HCT116 (cell line): ENCODE data around the gene RBM20.

Source experiments
- CBX3 ChIP-seq: IDR thresholded peaks from 2 replicates; pipeline ENCODE4 v1.6.1; 2012; ENCODE audit warnings: low read depth
- POLR2AphosphoS5 ChIP-seq: IDR thresholded peaks from 2 replicates; pipeline ENCODE4 v1.6.1; 2011; ENCODE audit warnings: mild to moderate bottlenecking, low read depth, low read length, moderate library complexity
- TF ChIP-seq, protein P1 (sequence below), 3 experiments: fragments of 200-600 bp in 1 of 3; sonication (generic) in 1 of 3; IDR thresholded peaks in 2 of 3; conservative IDR thresholded peaks in 1 of 3; 2 replicates each; pipeline ENCODE4 v1.5.1; 2012 to 2017; ENCODE audit warnings: low read depth in 2 of 3, low read length in 2 of 3, antibody characterized with exemption in 1 of 3, borderline replicate concordance in 1 of 3, control low read depth in 1 of 3, mild to moderate bottlenecking in 1 of 3, mixed read lengths in 1 of 3, mixed run types in 1 of 3, moderate library complexity in 1 of 3; ENCODE audit not compliant: insufficient read depth in 1 of 3
- TF ChIP-seq, protein P2 (sequence below): IDR thresholded peaks from 2 replicates; pipeline ENCODE4 v1.6.1; 2011; ENCODE audit warnings: mild to moderate bottlenecking, low read length, moderate library complexity; ENCODE audit not compliant: insufficient replicate concordance; ENCODE audit errors: extremely low read depth

DNA sequence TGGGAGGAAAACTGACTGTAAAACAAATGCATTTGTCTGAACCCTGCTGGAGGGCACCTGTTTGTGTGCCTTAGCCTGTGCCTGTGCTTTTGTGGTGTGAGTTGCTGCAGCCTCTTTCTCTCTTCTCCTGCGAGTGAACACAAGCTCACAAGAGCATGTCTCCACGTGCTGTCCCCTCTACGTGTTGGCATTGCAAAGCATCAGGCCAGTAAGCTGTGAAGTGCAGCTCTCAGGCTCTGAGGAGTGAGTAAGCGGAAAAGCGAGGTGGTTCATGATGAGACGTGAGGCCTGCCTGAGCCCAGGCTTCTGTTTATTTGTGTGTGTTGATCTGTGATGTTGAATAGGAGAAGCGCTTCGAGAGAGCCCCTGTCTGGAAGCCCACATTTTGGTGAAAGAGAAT is 142.0 kb downstream of the RBM20 start:
- TF ChIP-seq CBX3 (no peak), POLR2AphosphoS5 (no peak)
- TF ChIP-seq, protein P1, sequence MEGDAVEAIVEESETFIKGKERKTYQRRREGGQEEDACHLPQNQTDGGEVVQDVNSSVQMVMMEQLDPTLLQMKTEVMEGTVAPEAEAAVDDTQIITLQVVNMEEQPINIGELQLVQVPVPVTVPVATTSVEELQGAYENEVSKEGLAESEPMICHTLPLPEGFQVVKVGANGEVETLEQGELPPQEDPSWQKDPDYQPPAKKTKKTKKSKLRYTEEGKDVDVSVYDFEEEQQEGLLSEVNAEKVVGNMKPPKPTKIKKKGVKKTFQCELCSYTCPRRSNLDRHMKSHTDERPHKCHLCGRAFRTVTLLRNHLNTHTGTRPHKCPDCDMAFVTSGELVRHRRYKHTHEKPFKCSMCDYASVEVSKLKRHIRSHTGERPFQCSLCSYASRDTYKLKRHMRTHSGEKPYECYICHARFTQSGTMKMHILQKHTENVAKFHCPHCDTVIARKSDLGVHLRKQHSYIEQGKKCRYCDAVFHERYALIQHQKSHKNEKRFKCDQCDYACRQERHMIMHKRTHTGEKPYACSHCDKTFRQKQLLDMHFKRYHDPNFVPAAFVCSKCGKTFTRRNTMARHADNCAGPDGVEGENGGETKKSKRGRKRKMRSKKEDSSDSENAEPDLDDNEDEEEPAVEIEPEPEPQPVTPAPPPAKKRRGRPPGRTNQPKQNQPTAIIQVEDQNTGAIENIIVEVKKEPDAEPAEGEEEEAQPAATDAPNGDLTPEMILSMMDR (IDR thresholded peaks at IDR 0.05 in 2 of 3, conservative IDR thresholded peaks at IDR 0.05 in 1 of 3; ENCODE audit: borderline replicate concordance in 1 of 3, insufficient read depth in 1 of 3, low read depth in 2 of 3, low read length in 2 of 3), result no peak
- TF ChIP-seq, protein P2, sequence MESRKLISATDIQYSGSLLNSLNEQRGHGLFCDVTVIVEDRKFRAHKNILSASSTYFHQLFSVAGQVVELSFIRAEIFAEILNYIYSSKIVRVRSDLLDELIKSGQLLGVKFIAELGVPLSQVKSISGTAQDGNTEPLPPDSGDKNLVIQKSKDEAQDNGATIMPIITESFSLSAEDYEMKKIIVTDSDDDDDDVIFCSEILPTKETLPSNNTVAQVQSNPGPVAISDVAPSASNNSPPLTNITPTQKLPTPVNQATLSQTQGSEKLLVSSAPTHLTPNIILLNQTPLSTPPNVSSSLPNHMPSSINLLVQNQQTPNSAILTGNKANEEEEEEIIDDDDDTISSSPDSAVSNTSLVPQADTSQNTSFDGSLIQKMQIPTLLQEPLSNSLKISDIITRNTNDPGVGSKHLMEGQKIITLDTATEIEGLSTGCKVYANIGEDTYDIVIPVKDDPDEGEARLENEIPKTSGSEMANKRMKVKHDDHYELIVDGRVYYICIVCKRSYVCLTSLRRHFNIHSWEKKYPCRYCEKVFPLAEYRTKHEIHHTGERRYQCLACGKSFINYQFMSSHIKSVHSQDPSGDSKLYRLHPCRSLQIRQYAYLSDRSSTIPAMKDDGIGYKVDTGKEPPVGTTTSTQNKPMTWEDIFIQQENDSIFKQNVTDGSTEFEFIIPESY, result no peak
